ENCODE data around the gene ST7.

The ST7 gene

GRCh38 chr7:117069379-117069778 is 116.1 kb downstream of the ST7 start:
- no peak for DNase-seq

- no peak for DNase-seq
These were observed 118.2 kb downstream of the ST7 start for GRCh38 chr7:117071551-117071950.

- DNase-seq = no peak
These were observed 119.4 kb downstream of the ST7 start for GRCh38 chr7:117072620-117073118.

GRCh38 chr7:117074378-117074777 is 121.1 kb downstream of the ST7 start:
- DNase-seq = no peak

- DNase-seq = no peak
These were observed 122.6 kb downstream of the ST7 start for GRCh38 chr7:117075934-117076333.

- DNase-seq = no peak
These were observed 123.2 kb downstream of the ST7 start for GRCh38 chr7:117076426-117076943.

- no peak for DNase-seq
These were observed 124.4 kb downstream of the ST7 start for GRCh38 chr7:117077658-117078057.

- DNase-seq = no peak
These were observed 129.3 kb downstream of the ST7 start for GRCh38 chr7:117082647-117083046.

GRCh38 chr7:117083648-117084047 is 130.3 kb downstream of the ST7 start:
- DNase-seq = no peak

GRCh38 chr7:117084286-117084685 is 131.0 kb downstream of the ST7 start:
- DNase-seq = no peak

GRCh38 chr7:117085275-117085674 is 132.0 kb downstream of the ST7 start:
- DNase-seq = no peak

GRCh38 chr7:117085769-117086463 is 132.6 kb downstream of the ST7 start:
- no peak for DNase-seq

GRCh38 chr7:117086788-117087187 is 133.5 kb downstream of the ST7 start:
- DNase-seq = no peak

GRCh38 chr7:117087639-117088396 is 134.5 kb downstream of the ST7 start:
- peak in 1 of 6 experiments; percentile 4 for DNase-seq

- no peak for DNase-seq
These were observed 135.4 kb downstream of the ST7 start for GRCh38 chr7:117088623-117089194.

GRCh38 chr7:117090791-117091190 is 137.5 kb downstream of the ST7 start:
- no peak for DNase-seq

GRCh38 chr7:117091721-117092120 is 138.4 kb downstream of the ST7 start:
- DNase-seq = no peak

- no peak for DNase-seq
These were observed 139.5 kb downstream of the ST7 start for GRCh38 chr7:117092785-117093184.

- DNase-seq = no peak
These were observed 141.2 kb downstream of the ST7 start for GRCh38 chr7:117094457-117094856.

GRCh38 chr7:117095055-117095454 is 141.8 kb downstream of the ST7 start:
- no peak for DNase-seq

- no peak for DNase-seq
These were observed 143.0 kb downstream of the ST7 start for GRCh38 chr7:117096330-117096729.

GRCh38 chr7:117096942-117097341 is 143.6 kb downstream of the ST7 start:
- DNase-seq = no peak

- DNase-seq = no peak
These were observed 144.6 kb downstream of the ST7 start for GRCh38 chr7:117097860-117098259.

GRCh38 chr7:117098457-117098856 is 145.2 kb downstream of the ST7 start:
- DNase-seq = no peak

Data from stimulated activated naive CD4-positive, alpha-beta T cell (primary cell).